Hepatocyte (in vitro differentiated cells): ENCODE results near the gene OR14K1.

Experiments
- EZH2phosphoT487 ChIP-seq: fragments of 200-600 bp; sonication (generic); IDR thresholded peaks from one replicate; pipeline ENCODE4 v1.6.1; 2018; ENCODE audit warnings: antibody characterized with exemption, mild to moderate bottlenecking, low read depth, moderate library complexity; ENCODE audit not compliant: unreplicated experiment, severe bottlenecking
- TF ChIP-seq, protein P1 (sequence below): fragments of 200-600 bp; sonication (generic); IDR thresholded peaks from 2 replicates; pipeline ENCODE4 v1.5.1; 2016; ENCODE audit warnings: antibody characterized with exemption, mild to moderate bottlenecking; ENCODE audit not compliant: poor library complexity

- TF ChIP-seq, protein P1, sequence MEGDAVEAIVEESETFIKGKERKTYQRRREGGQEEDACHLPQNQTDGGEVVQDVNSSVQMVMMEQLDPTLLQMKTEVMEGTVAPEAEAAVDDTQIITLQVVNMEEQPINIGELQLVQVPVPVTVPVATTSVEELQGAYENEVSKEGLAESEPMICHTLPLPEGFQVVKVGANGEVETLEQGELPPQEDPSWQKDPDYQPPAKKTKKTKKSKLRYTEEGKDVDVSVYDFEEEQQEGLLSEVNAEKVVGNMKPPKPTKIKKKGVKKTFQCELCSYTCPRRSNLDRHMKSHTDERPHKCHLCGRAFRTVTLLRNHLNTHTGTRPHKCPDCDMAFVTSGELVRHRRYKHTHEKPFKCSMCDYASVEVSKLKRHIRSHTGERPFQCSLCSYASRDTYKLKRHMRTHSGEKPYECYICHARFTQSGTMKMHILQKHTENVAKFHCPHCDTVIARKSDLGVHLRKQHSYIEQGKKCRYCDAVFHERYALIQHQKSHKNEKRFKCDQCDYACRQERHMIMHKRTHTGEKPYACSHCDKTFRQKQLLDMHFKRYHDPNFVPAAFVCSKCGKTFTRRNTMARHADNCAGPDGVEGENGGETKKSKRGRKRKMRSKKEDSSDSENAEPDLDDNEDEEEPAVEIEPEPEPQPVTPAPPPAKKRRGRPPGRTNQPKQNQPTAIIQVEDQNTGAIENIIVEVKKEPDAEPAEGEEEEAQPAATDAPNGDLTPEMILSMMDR, result no peak
- no peak for TF ChIP-seq EZH2phosphoT487
Observed at GRCh38 chr1:247769603-247770002, 31.2 kb downstream of the OR14K1 start.
